Tibial artery (tissue), 4 donors: Measurements from ENCODE around the gene DAZL.

Experiments
- DNase-seq, 2 donors: peaks; one replicate each; pipeline ENCODE4 v3.0.0-alpha.2; 2019
- H3K27ac ChIP-seq, 2 donors: fragments of 200-600 bp; sonication (generic) in 1 of 2; 1 replicate in 1 of 2; 2 replicates in 1 of 2; pipeline ENCODE4 v1.5.1; 2018 to 2019; ENCODE audit warnings: mild to moderate bottlenecking in 1 of 2
- H3K27me3 ChIP-seq, 2 donors: fragments of 200-600 bp; sonication (generic) in 1 of 2; one replicate each; pipeline versions ENCODE4 v1.5.1 to v1.6.0; 2016 to 2019
- H3K36me3 ChIP-seq, 3 donors: fragments of 200-600 bp; sonication (generic) in 2 of 3; one replicate each; pipeline ENCODE4 v1.5.1; 2016 to 2019; ENCODE audit warnings: mild to moderate bottlenecking in 2 of 3
- H3K4me1 ChIP-seq, 4 donors: fragments of 200-600 bp; sonication (generic) in 2 of 4; 1 replicate in 3 of 4; 2 replicates in 1 of 4; pipeline ENCODE4 v1.5.1; 2016 to 2019
- H3K4me3 ChIP-seq, 2 donors: fragments of 200-600 bp; sonication (generic) in 1 of 2; 1 replicate in 1 of 2; 2 replicates in 1 of 2; pipeline ENCODE4 v1.5.1; 2018 to 2019; ENCODE audit warnings: mild to moderate bottlenecking in 2 of 2
- H3K9me3 ChIP-seq, 3 donors: fragments of 200-600 bp; sonication (generic) in 1 of 3; one replicate each; pipeline ENCODE4 v1.5.1; 2016 to 2019
- CTCF ChIP-seq, 2 experiments: fragments of 200-600 bp in 1 of 2; fragments of 450-650 bp in 1 of 2; IDR thresholded peaks; one replicate each; pipeline ENCODE4 v1.5.1; 2017 to 2019; ENCODE audit warnings: antibody characterized with exemption in 2 of 2, mild to moderate bottlenecking in 1 of 2, moderate library complexity in 1 of 2
- intact Hi-C: fragments of 100-400 bp; cut with DNase I; formaldehyde crosslinking; loops from one replicate; pipeline ENCODE4 v1.15.0; 2023; ENCODE audit warnings: low total_unique reads

DAZL gene

GRCh38 chr3:16550305-16550675 lies 54.9 kb downstream of the DAZL start:
- no peaks in the 10 kb centered on the region for H3K9me3 ChIP-seq
- H3K27ac ChIP-seq, result no peak overlapping the region
- intact Hi-C loops, result loop anchor here (5.0 kb wide), 1 partner anchor 263 kb away; no protein-coding TSS in a partner anchor
- H3K4me3 ChIP-seq, result no peak overlapping the region
- no peaks in the 10 kb centered on the region for H3K36me3 ChIP-seq
- H3K27me3 ChIP-seq, result no peaks in the 10 kb centered on the region
- TF ChIP-seq CTCF (IDR thresholded peaks at IDR 0.05), result no peak
- no peak for DNase-seq
- peaks cover 0 to 5% (median 3%) of the 10 kb centered on the region in 4 donors for H3K4me1 ChIP-seq

- Histone ChIP-seq H3K27me3 (no peaks in the 10 kb centered on the region), H3K36me3 (no peaks in the 10 kb centered on the region), H3K9me3 (no peaks in the 10 kb centered on the region), H3K4me1 (peaks cover 0 to 5% (median 3%) of the 10 kb centered on the region in 4 donors), H3K27ac (no peak overlapping the region), H3K4me3 (no peak overlapping the region)
- intact Hi-C loops, result no loop called here
- no peak for TF ChIP-seq CTCF (IDR thresholded peaks at IDR 0.05)
- no peak for DNase-seq
Measured at GRCh38 chr3:16548721-16549120, 56.5 kb downstream of the DAZL start.

- no peaks in the 10 kb centered on the region for H3K36me3 ChIP-seq
- H3K4me1 ChIP-seq, result peaks cover 0 to 5% (median 3%) of the 10 kb centered on the region in 4 donors
- H3K9me3 ChIP-seq, result no peaks in the 10 kb centered on the region
- no peak overlapping the region for H3K27ac ChIP-seq
- DNase-seq, result no peak
- peaks cover 0 to 3% of the 10 kb centered on the region in 2 donors for H3K27me3 ChIP-seq
- H3K4me3 ChIP-seq, result no peak overlapping the region
- intact Hi-C loops, result no loop called here
- no peak for TF ChIP-seq CTCF (IDR thresholded peaks at IDR 0.05)
Measured at GRCh38 chr3:16547561-16548357, 57.5 kb downstream of the DAZL start.

- no peak for TF ChIP-seq CTCF (IDR thresholded peaks at IDR 0.05)
- Histone ChIP-seq H3K27me3 (peaks cover 0 to 3% of the 10 kb centered on the region in 2 donors), H3K9me3 (no peaks in the 10 kb centered on the region), H3K4me1 (peaks cover 0 to 5% (median 3%) of the 10 kb centered on the region in 4 donors), H3K4me3 (no peak overlapping the region), H3K36me3 (no peaks in the 10 kb centered on the region), H3K27ac (no peak overlapping the region)
- DNase-seq, result no peak
- intact Hi-C loops, result no loop called here
Measured at GRCh38 chr3:16546186-16547010, 58.8 kb downstream of the DAZL start.

- H3K27me3 ChIP-seq, result peaks cover 0 to 3% of the 10 kb centered on the region in 2 donors
- H3K9me3 ChIP-seq, result no peaks in the 10 kb centered on the region
- no peak for TF ChIP-seq CTCF (IDR thresholded peaks at IDR 0.05)
- H3K4me1 ChIP-seq, result peaks cover 0 to 4% (median 3%) of the 10 kb centered on the region in 4 donors
- no peak overlapping the region for H3K4me3 ChIP-seq
- no peak overlapping the region for H3K27ac ChIP-seq
- intact Hi-C loops, result no loop called here
- no peaks in the 10 kb centered on the region for H3K36me3 ChIP-seq
- DNase-seq, result no peak
Measured at GRCh38 chr3:16545413-16546185, 59.6 kb downstream of the DAZL start.
